Endothelial cell (in vitro differentiated cells): ENCODE data around the gene C11orf86. TPM values are rescaled to one million over a fixed set of nuclear protein-coding genes. Genes with fewer than 3 reads are reported as not detected.

ENCODE experiments used
- DNase-seq: peaks from one replicate; pipeline ENCODE4 v3.0.0; 2021; ENCODE audit warnings: low spot score
- H3K27ac Mint-ChIP-seq: one replicate; pipeline ENCODE4 v1.8.0; 2021; ENCODE audit warnings: mixed read lengths, inconsistent platforms; ENCODE audit not compliant: unreplicated experiment
- H3K27me3 Mint-ChIP-seq: one replicate; pipeline ENCODE4 v1.8.0; 2021; ENCODE audit warnings: mild to moderate bottlenecking, moderate library complexity, mixed read lengths, inconsistent platforms; ENCODE audit not compliant: unreplicated experiment
- H3K36me3 Mint-ChIP-seq: one replicate; pipeline ENCODE4 v1.8.0; 2021; ENCODE audit warnings: mild to moderate bottlenecking, low read depth, mixed read lengths, inconsistent platforms; ENCODE audit not compliant: unreplicated experiment
- H3K4me1 Mint-ChIP-seq: one replicate; pipeline ENCODE4 v1.8.0; 2021; ENCODE audit warnings: mild to moderate bottlenecking, mixed read lengths, inconsistent platforms; ENCODE audit not compliant: unreplicated experiment
- H3K4me3 Mint-ChIP-seq: one replicate; pipeline ENCODE4 v1.8.0; 2021; ENCODE audit warnings: mild to moderate bottlenecking, mixed read lengths, inconsistent platforms; ENCODE audit not compliant: unreplicated experiment
- H3K9me3 Mint-ChIP-seq: one replicate; pipeline ENCODE4 v1.8.0; 2021; ENCODE audit warnings: mixed read lengths, inconsistent platforms; ENCODE audit not compliant: unreplicated experiment
- total RNA-seq: library from RNA; stranded (reverse); fragmentation: NEBNext Ultra II Directional; extraction: Animal tissue kit (Norgen Biotek cat#: 25700); gene quantifications from one replicate; pipeline ENCODE4 v1.2.1, GENCODE V29; 2021; ENCODE audit not compliant: unreplicated experiment
- TF ChIP-seq, protein P1 (sequence below): fragments of 200-600 bp; sonication (generic); IDR thresholded peaks from one replicate; pipeline ENCODE4 v1.5.0; 2021; ENCODE audit warnings: antibody characterized with exemption; ENCODE audit not compliant: unreplicated experiment

Gene C11orf86
- total RNA-seq, 1 donor from 2014 or later: not detected

DNA sequence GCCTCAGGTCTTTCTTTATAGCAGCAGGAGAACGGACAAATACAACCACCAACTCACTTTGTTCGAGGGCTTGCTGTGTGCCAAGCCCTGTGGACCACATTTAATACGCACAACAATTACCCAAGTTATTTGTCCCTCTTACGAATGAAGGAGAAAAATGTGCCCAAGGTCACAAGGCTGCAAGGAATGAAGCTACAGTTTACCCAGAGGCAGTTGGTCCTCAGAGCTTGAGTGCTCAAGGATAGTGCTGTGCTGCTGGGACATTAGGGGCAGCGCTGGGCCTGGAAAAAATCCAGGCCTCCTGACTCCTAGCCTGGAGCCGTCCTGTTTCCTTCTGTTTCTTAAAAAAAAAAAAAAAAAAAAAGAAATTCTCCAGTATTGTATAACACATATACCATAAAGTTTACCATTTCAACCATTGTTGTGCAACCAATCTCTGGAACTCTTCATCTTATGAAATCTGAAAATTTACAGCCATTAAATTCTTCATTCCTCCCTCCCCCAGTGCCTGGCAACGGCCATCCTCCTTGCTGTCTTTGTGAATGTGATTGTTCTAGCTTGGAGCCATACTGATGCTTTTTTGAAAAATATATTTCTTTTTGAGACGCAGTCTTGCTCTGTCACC, 1.0 kb upstream of the C11orf86 start:
- Mint-ChIP-seq H3K4me3 (no peak overlapping the region), H3K27ac (no peak overlapping the region), H3K36me3 (peaks cover 3% of the 10 kb centered on the region), H3K4me1 (no peaks in the 10 kb centered on the region), H3K27me3 (peaks cover 4% of the 10 kb centered on the region), H3K9me3 (no peaks in the 10 kb centered on the region)
- no peak for DNase-seq
- TF ChIP-seq, protein P1, sequence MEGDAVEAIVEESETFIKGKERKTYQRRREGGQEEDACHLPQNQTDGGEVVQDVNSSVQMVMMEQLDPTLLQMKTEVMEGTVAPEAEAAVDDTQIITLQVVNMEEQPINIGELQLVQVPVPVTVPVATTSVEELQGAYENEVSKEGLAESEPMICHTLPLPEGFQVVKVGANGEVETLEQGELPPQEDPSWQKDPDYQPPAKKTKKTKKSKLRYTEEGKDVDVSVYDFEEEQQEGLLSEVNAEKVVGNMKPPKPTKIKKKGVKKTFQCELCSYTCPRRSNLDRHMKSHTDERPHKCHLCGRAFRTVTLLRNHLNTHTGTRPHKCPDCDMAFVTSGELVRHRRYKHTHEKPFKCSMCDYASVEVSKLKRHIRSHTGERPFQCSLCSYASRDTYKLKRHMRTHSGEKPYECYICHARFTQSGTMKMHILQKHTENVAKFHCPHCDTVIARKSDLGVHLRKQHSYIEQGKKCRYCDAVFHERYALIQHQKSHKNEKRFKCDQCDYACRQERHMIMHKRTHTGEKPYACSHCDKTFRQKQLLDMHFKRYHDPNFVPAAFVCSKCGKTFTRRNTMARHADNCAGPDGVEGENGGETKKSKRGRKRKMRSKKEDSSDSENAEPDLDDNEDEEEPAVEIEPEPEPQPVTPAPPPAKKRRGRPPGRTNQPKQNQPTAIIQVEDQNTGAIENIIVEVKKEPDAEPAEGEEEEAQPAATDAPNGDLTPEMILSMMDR: no peak

DNA sequence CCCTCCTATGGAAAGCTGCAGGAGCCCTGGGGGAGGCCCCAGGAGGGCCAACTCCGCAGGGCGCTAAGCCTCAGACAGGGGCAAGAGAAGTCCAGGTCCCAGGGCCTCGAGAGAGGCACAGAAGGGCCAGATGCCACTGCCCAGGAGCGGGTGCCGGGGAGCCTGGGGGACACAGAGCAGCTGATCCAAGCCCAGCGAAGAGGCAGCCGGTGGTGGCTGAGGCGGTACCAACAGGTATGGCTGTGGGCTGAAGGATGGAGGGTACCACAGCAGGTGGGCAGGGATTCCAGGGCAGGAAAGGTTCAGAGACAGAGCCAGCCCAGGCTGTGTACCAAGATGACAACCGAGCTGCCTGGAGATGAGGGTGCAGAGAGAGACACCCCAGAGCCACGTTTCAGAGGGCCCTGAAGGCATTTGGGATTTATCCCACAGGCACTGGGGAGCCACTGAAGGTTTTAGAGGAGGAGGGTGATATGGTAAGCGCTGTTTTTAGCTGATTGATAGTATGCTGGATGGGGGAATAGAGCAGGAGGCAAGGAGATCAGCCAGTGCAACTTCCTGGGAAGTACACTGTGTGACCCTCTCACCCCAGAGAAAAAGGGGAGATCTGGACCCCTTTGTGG, 412 bp downstream of the C11orf86 start:
- peaks cover 4% of the 10 kb centered on the region for H3K27me3 Mint-ChIP-seq
- TF ChIP-seq, protein P1: no peak
- no peaks in the 10 kb centered on the region for H3K4me1 Mint-ChIP-seq
- DNase-seq: no peak
- H3K27ac Mint-ChIP-seq: no peak overlapping the region
- H3K9me3 Mint-ChIP-seq: no peaks in the 10 kb centered on the region
- H3K4me3 Mint-ChIP-seq: no peak overlapping the region
- H3K36me3 Mint-ChIP-seq: peaks cover 3% of the 10 kb centered on the region

DNA sequence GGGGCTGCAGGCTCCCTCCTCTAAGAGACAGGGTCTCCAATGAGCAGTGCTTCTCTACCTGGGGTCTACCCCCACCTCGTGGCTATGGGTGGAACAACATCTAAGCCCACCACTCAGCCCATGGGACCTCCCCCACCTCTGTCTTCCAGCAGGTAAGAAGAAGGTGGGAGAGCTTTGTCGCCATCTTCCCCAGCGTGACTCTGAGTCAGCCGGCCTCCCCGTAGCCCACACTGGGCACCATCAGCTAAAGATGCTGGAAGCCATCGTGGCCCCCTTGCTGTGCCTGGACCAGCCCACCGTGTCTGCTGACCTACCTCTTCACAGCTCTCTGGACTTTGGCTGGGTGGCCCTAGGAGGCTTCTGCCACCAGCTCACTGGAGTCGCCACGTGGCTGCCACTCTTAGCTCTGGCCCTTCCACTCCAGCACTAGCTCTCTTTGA, 944 bp downstream of the C11orf86 start:
- peak; percentile 76 for DNase-seq
- Mint-ChIP-seq H3K27ac (no peak overlapping the region), H3K27me3 (peaks cover 1% of the 10 kb centered on the region), H3K4me1 (no peaks in the 10 kb centered on the region), H3K9me3 (no peaks in the 10 kb centered on the region), H3K4me3 (no peak overlapping the region), H3K36me3 (peaks cover 3% of the 10 kb centered on the region)
- TF ChIP-seq, protein P1: peak; percentile 78

DNA sequence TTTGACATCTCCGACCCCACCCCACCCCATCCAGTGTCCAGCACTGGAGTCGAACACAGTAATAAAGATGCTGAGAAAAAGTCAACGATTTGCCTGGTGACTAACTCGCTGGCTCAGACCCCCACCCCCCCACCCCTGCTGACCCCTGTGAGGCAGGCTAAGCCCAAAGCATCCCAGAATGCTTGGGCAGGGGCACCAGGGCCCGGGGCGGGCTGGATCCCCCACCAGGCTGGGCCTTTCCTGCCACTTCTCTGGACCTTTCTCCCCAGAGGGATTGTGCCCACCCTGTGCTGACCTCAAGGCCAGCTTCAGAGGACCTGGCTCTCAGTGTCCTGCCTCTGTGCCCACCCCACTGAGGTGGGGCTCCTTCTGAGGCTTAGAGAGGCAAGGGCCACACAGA, 1.8 kb downstream of the C11orf86 start:
- Mint-ChIP-seq H3K27me3 (peaks cover 1% of the 10 kb centered on the region), H3K9me3 (no peaks in the 10 kb centered on the region), H3K4me3 (no peak overlapping the region), H3K4me1 (no peaks in the 10 kb centered on the region), H3K36me3 (peaks cover 3% of the 10 kb centered on the region), H3K27ac (no peak overlapping the region)
- DNase-seq: no peak
- TF ChIP-seq, protein P1: no peak

DNA sequence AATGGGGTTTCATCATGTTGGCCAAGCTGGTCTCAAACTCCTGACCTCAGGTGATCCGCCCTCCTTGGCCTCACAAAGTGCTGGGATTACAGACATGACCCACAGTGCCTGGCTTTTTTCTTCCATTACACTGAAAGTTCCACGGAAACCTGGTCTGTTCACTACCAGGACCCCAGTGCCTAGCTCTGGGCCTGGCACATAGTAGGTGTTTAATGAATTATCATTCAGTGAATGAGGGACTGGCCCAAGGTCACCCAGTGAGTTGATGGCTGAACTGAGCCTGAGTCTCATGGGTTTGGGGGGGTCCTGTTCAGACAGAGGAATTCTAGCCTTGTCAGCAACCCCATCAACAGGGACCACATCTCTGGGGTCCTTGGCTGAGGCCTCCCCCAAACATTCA, 3.1 kb downstream of the C11orf86 start:
- no peak overlapping the region for H3K4me3 Mint-ChIP-seq
- no peak overlapping the region for H3K27ac Mint-ChIP-seq
- DNase-seq: no peak
- H3K27me3 Mint-ChIP-seq: peaks cover 4% of the 10 kb centered on the region
- TF ChIP-seq, protein P1: no peak
- H3K4me1 Mint-ChIP-seq: no peaks in the 10 kb centered on the region
- H3K9me3 Mint-ChIP-seq: no peaks in the 10 kb centered on the region
- H3K36me3 Mint-ChIP-seq: peaks cover 7% of the 10 kb centered on the region
